Ecto neural progenitor cell (in vitro differentiated cells): ENCODE results near the gene DNAJB6.

Experiments
- DNase-seq: peaks from one replicate; pipeline ENCODE4 v3.0.0-alpha.2; 2018; ENCODE audit warnings: low spot score

The DNAJB6 gene

GRCh38 chr7:157442993-157443831, 106.4 kb downstream of the DNAJB6 start:
- no peak for DNase-seq

DNA sequence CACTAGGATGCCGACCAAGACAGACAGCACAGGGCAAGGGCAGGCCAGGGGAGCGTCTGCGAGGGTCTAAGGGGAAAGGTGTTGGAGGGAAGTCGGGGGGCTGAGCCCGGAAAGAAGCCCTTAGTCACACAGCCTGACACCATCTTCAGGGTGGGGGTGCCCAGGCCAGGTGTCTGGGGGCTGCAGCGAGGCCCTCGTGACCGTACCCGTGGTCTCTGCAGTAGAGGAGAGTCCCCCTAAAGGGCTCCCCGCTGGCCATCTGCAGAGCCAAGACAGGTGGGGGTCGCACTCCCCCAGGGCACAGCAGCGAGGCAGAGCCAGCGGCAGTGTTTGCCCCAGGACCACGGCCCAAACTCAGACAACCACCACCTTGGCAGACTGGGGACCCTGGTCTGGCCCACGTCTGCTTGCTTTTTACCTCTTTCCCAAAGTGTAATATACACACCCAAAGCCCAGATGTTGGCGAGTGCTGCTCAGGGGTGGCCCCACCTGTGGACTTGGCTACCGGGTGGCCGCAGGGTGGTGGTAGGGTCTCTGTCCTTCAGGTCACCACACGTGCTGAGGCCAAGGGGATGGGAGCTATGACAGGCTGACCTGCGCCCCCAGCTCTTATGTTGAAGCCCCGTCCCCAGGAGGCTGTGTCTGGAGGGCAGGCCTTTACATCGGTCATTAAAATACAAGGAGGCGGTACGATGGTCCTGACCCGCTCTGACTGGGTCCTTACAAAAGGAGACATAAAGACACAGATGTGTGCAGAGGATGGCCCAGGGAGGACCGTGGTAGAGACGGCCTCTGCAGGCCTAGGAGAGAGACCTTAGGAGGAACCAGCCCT, 107.4 kb downstream of the DNAJB6 start:
- no peak for DNase-seq

DNA sequence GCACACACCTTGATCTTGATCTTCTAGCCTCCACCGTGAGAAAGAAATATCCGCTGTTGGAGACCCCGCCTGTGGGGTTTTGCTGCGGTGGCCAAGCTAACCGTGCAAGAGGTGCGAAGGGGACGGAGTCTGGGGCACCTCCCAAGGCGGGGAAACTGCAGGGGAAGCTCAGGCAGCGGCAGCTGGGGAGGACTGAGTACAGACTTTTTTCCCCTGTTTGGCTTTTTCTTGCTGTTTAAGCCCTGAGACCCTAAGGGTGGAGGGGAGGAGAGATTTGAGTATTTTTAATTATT, 108.0 kb downstream of the DNAJB6 start:
- no peak for DNase-seq

- no peak for DNase-seq
Observed at GRCh38 chr7:157445246-157445955, 108.6 kb downstream of the DNAJB6 start.

DNA sequence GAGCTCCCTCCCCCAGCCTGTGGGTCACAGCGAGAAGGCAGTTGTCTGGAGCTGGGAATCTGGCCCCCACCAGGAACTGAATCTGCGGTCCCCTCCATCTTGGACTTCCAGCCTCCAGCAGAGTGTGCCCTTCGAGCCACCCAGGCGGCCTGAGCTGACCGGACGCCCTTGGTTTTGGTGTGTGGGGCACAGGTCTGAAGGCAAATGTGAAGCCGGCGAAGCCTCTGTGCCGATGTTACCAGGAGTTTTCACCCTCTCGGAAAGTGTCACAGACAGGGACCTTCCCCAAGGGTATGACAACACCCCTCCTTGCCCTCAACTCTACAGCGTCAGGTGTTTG, 109.1 kb downstream of the DNAJB6 start:
- no peak for DNase-seq

- no peak for DNase-seq
Observed at GRCh38 chr7:157446322-157446721, 109.5 kb downstream of the DNAJB6 start.

- DNase-seq, result peak; percentile 13
Observed at GRCh38 chr7:157454003-157454402, 117.2 kb downstream of the DNAJB6 start.

DNA sequence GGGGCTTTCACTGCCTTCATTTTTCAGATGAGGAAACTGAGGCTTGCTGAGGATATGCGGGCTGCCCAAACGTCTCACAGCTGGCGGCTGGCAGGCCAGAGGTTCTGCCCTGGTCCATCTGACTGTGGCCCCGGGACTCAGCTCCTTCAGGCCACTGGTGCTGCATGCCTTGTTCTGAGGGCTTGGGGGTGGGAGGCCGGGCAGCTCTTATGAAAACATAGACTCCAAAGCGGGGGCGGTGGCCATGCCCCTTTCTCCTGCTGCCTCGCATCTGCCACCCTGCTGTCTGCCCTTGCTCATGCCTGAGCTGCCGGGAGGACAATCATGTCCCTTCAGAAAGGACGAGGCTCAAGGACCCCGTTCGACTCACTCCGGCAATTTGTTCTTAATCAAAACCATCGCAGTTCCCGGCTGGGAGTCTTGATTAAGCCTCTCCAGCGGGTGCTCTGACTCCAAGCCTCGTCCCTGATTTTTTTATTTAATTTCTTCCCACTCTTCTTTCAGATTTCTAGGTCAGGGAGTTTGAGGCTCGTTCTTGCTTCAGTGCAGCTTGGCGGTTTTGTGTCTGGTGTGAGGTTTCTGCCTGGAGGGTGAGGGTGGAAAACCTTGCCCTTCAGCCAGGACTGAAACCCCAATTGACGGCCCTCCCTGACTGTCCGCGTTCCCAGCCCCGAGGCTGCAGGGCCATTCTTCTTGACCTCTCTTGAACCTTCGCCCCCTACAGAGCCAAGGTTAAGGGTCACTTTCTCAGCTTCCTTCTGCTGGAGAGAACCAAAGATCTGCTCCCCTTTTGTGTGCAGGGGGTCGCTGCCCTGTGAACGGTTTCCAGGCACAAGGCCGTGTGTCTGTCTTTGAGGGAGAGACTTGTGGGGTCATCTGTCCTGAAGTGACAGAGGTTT, 120.8 kb downstream of the DNAJB6 start:
- DNase-seq, result peak; percentile 73

- DNase-seq, result no peak
Observed at GRCh38 chr7:157458254-157458633, 121.4 kb downstream of the DNAJB6 start.

- DNase-seq, result no peak
Observed at GRCh38 chr7:157459966-157460365, 123.2 kb downstream of the DNAJB6 start.

- DNase-seq, result no peak
Observed at GRCh38 chr7:157460721-157461120, 123.9 kb downstream of the DNAJB6 start.

DNA sequence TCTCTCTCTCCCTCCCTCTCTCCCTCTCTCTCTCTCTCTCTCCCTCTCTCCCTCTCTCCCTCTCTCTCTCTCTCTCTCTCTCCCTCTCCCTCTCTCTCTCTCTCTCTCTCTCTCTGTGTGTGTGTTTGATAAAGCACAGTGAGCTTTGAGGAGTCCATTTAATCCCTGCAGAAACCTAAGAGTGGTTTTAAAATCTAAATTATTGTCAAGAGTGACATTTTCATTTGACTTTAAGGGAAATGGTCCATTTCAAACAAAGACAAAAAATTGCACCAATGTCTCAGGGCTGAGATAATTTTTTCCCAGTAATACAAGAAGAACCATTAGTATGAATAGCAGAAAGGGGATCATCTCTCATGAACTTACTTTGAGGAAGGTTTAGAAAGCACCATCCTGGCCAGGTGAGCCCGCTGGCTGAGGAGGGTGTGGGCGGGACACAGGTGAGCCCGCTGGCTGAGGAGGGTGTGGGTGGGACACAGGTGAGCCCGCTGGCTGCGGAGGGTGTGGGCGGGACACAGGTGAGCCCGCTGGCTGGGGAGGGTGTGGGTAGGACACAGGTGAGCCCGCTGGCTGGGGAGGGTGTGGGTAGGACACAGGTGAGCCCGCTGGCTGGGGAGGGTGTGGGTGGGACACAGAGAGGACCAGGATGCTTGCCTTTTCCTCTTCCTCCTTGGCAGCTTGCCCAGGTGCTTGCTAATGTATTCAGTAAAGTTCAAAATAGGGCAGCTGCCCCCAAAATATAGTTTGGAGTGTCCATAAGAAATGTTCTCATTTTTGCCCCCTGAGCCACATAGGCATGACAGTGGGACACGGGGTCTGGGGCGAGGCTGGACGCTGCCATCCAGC, 125.0 kb downstream of the DNAJB6 start:
- DNase-seq, result no peak

DNA sequence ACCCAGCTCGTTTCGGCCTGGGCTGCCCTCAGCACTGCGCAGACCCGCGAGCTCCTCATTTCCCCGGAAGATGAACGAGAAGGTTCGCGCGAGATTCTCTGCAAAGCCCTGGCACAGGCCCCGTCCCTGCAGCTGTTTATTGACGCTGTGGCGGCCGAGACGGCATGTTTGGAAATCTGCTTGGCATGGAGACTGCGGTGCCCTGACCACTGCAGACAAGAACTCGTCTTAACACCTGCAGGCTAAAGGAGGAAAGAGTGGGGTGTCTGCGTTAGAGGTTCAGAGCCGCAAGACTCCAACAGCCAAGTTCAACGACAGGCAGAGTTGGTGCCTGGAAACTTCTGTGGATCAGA, 125.6 kb downstream of the DNAJB6 start:
- DNase-seq, result no peak

- DNase-seq, result no peak
Observed at GRCh38 chr7:157462840-157463239, 126.0 kb downstream of the DNAJB6 start.

GRCh38 chr7:157463245-157463644, 126.4 kb downstream of the DNAJB6 start:
- DNase-seq, result no peak

- DNase-seq, result peak; percentile 78
Observed at GRCh38 chr7:157464111-157464970, 127.5 kb downstream of the DNAJB6 start.

DNA sequence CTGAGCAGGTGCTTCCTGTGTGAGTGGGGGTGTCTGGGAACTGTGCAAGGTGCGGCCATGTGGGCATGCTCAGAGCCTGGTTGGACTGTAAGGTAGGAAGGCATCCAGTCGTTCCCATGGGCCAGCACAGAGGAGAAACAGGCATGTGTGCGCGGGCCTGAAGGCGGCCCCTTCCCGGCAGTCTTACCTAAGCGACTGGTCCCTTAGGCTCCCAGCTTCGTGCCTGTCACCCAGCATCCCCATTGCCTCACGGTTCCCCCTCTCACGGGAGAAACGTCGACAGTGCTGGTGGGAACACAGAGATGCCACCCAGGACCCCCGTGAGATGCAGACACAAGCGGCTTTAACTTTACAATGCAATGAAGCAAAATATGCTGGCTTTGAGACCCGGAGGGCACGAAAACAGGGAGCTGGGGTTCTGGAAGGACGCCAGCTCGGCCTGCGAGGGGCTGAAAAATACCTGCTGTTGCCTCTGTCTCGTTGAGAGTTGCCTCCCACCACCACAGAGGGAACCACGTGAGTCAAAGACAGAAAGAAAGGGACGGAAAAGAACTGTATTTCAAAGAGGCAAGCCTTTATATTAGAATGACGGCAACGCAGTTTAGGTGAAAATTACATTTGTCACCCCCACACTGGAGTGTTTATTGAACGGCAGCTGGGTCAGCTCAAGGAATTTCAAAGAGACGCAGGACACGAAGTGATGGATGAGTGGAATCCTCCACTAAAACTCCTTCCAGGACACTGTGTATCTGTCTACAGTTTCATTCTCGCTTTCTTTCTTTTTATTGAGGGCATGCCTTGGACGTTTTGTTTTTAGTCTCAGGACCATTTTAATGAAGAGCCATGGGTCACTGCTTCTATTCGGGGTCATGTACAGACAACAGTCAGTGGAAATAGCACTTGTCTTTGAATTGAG, 128.4 kb downstream of the DNAJB6 start:
- DNase-seq, result no peak

DNA sequence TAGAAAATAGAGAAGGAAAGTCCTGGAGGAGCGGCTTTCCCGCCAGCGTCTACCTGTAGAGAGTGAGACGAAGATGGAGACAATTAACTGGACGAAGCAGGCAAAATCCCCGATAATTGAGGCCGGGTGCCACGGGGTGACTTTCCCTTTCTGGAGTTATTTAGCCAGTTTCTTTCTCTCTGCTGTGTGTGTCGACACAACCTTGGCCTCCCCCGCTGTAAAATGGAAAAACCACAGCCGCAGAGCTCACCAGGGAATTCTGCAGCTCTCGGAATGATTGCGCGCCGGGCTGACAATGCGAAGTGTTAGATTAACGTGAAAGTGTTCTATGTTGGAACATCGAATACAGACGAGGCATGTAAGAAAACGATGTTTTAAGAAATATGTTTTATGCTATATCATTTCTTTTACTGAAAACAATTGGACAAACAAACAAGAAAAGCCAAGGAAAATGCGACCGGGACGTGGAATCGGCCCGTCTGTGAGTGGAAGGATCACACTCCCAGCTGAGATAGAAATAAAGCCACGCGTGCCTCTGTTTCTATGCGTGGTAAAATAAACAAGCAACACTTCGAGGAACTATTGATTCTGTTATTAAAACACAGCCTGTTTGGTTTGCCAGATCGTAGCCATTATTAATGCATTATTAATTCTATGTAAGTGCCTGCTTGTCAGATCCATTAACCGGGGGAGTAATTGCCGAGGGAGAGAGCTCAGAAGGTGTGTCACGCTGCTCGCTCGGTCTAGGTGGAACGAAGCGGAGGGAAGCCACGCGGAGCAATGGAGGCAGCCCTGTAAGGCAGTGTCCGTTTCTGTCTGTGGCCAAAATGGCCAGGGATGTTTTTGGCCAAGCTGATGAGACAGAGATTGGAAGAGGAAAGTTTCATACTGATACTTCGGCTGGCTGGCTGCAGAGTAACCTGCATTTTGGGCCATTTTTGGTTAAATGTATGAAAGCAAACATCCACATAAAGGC, 129.4 kb downstream of the DNAJB6 start:
- peak; percentile 29 for DNase-seq
